Erythroblast (primary cell): ENCODE results near the gene ADAMTSL1.

Experiments
- DNase-seq, 2 experiments: peaks; one replicate each; lab custom pipeline; 2025; lab: John Stamatoyannopoulos, UW
- GATA1 ChIP-seq: IDR thresholded peaks from 2 replicates; pipeline ENCODE4 v1.6.1; 2011; ENCODE audit warnings: low read depth, mild to moderate bottlenecking, control low read depth, low read length, moderate library complexity
- POLR2A ChIP-seq: IDR thresholded peaks from 2 replicates; pipeline ENCODE4 v1.6.1; 2011; ENCODE audit warnings: mild to moderate bottlenecking, low read length

The ADAMTSL1 gene

DNA sequence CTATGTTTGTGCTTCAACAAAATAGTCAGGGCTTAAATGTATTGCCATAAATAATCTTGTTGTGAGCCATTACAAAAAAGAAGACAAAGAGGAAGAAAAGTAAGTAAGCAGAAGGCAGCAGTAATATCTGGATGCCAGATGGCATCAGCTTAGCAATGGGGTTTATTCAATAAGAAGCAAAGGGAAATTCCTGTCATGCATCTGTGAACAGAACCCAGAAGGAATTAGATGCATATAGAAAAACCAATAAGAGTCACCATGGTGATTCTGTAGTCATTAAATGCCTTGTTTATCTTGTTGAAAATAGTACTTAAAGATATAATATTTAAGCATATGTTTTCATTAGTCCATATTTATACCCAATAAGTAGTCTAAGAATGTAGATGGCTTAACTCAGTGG, 216.0 kb downstream of the ADAMTSL1 start:
- no peak for TF ChIP-seq POLR2A
- no peak for TF ChIP-seq GATA1
- DNase-seq = no peak

- no peak for DNase-seq
- TF ChIP-seq POLR2A = no peak
- TF ChIP-seq GATA1 = no peak
These were observed 218.3 kb downstream of the ADAMTSL1 start for GRCh38 chr9:18692268-18692667.

GRCh38 chr9:18692962-18693361, 219.0 kb downstream of the ADAMTSL1 start:
- TF ChIP-seq POLR2A = no peak
- no peak for TF ChIP-seq GATA1
- no peak for DNase-seq

- no peak for DNase-seq
- TF ChIP-seq GATA1 (no peak), POLR2A (no peak)
These were observed 221.2 kb downstream of the ADAMTSL1 start for GRCh38 chr9:18694959-18695668.

DNA sequence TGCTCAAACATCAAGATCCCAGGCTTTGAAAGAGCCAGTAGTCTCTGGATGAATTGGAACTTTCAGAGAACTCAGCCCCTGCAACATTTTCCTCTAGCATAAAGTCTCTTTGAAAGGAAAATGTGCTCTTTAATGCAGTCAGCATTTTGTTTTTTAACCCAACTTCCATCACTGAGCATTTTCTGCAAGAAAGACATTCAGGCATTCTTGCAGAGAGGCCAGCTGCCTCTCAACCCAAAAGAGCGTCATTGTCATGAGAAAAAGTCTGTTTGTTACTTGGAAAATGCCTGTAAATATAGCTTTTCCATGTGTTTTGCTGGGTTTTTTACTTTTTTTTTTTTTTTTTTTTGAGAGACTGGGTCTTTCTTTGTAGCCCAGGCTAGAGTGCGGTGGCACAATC, 225.0 kb downstream of the ADAMTSL1 start:
- no peak for DNase-seq

GRCh38 chr9:18699764-18700163, 225.8 kb downstream of the ADAMTSL1 start:
- no peak for DNase-seq
- TF ChIP-seq POLR2A (no peak), GATA1 (no peak)

More for the DNA sequence above, 225.0 kb downstream of the ADAMTSL1 start:
- TF ChIP-seq GATA1 (no peak), POLR2A (no peak)

DNA sequence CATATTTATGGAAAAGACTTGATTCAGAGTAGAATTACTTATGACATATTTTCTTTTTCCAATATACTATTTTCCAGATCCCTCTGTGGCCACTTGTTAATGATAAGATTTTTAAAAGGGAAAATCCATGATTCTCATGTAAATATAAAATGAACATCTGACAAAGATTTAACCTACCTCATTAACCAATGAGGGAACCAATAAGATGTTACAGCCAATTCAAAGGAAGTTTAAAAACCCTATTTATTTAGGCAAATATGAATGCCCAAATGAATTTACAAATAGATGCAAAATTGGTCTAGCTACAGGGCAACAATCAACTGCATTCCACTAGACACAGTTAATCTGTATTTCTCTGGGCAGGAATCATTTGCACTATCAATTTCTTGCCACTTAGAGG, 226.8 kb downstream of the ADAMTSL1 start:
- TF ChIP-seq GATA1 (no peak), POLR2A (no peak)
- no peak for DNase-seq

GRCh38 chr9:18703151-18703900, 229.4 kb downstream of the ADAMTSL1 start:
- TF ChIP-seq POLR2A (no peak), GATA1 (no peak)
- no peak for DNase-seq

DNA sequence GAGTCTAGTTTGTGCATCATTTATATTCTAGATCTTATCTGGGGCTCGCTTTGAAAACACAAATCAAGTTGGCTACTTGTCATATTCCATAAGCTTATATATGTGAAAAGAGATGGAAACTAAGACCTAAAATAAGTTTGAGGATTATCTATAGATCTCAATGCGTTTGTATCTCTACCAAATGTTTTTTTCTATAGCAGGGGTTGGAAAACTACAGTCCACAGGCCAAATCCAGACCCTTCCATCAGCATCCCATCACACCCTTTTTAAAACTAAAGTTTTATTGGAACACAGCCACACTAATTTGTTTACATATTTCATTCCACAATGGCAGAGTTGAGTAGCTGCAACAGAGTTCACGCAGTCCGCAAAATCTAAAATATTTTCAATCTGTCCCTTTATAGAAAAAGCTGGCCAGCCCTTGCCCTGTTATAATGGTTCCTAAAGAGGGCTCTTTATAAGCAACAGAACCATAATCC, 230.0 kb downstream of the ADAMTSL1 start:
- TF ChIP-seq POLR2A = no peak
- no peak for TF ChIP-seq GATA1
- DNase-seq = no peak

DNA sequence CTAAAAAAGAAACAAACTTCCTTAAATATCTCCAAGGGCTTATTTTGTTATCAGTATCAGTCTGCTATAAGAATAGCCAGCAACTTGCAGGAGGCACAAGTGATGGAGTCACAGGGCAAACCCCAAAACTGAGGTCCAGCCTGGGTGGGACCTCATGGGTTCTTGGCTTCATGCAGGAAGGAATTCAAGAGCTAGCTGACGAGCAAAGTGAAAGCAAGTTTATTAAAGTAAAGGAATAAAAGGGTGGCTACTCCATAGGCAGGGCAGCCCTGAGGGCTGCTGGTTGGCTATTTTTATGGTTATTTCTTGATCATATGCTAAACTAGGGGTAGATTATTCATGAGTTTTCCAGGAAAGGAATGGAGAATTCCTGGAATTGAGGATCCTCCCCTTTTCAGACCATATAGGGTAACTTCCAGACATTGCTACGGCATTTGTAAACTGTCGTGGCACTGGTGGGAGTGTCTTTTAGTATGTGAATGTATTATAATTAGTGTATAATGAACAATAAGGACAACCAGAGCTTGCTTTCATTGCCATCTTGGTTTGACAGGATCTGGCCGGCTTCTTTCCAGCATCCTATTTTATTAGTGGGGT, 231.9 kb downstream of the ADAMTSL1 start:
- TF ChIP-seq POLR2A = no peak
- TF ChIP-seq GATA1 = no peak
- no peak for DNase-seq

DNA sequence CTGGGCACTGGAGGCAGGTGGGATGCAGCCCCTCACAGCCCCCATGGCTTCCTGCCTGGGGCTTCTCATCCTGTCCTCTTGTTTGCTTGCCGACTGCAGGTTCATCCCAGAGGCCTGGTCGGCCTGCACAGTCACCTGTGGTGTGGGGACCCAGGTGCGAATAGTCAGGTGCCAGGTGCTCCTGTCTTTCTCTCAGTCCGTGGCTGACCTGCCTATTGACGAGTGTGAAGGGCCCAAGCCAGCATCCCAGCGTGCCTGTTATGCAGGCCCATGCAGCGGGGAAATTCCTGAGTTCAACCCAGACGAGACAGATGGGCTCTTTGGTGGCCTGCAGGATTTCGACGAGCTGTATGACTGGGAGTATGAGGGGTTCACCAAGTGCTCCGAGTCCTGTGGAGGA, 232.7 kb downstream of the ADAMTSL1 start:
- DNase-seq = no peak
- TF ChIP-seq GATA1 (no peak), POLR2A (no peak)

- DNase-seq = no peak
These were observed 233.1 kb downstream of the ADAMTSL1 start for GRCh38 chr9:18707061-18707461.

GRCh38 chr9:18707489-18708205, 233.7 kb downstream of the ADAMTSL1 start:
- no peak for DNase-seq
- no peak for TF ChIP-seq POLR2A
- TF ChIP-seq GATA1 = no peak

More at GRCh38 chr9:18707061-18707461, 233.1 kb downstream of the ADAMTSL1 start:
- TF ChIP-seq POLR2A = no peak
- TF ChIP-seq GATA1 = no peak

GRCh38 chr9:18708429-18708828, 234.5 kb downstream of the ADAMTSL1 start:
- DNase-seq = no peak
- TF ChIP-seq POLR2A (no peak), GATA1 (no peak)
